Prostate gland (tissue), 2 donors: ENCODE results near the gene PPP1R13L. TPM values are rescaled to one million over a fixed set of nuclear protein-coding genes. Genes with fewer than 3 reads are reported as not detected.

ENCODE experiments used
- DNase-seq: peaks from one replicate; pipeline ENCODE4 v3.0.0-alpha.2; 2019; ENCODE audit warnings: low spot score
- H3K27ac ChIP-seq, 2 donors: fragments of 200-600 bp; sonication (generic); 2 replicates each; pipeline ENCODE4 v1.5.1; 2017 to 2019
- H3K27me3 ChIP-seq: fragments of 200-600 bp; sonication (generic); replicated peaks from 2 replicates; pipeline ENCODE4 v1.5.1; 2019; ENCODE audit not compliant: insufficient read depth
- H3K36me3 ChIP-seq, 2 donors: fragments of 200-600 bp; sonication (generic); 1 replicate in 1 of 2; 2 replicates in 1 of 2; pipeline versions ENCODE4 v1.5.1 to v1.8.1; 2017 to 2019
- H3K4me1 ChIP-seq: fragments of 200-600 bp; sonication (generic); replicated peaks from 2 replicates; pipeline ENCODE4 v1.5.1; 2019
- H3K4me3 ChIP-seq, 2 donors: fragments of 200-600 bp; sonication (generic); 2 replicates each; pipeline ENCODE4 v1.5.1; 2017 to 2019
- H3K9me3 ChIP-seq: fragments of 200-600 bp; sonication (generic); 2 replicates; pipeline ENCODE4 v1.5.1; 2017
- POLR2A ChIP-seq: fragments of 450-650 bp; IDR thresholded peaks from one replicate; pipeline ENCODE4 v1.6.1; 2016; ENCODE audit warnings: antibody characterized with exemption, mild to moderate bottlenecking
- POLR2AphosphoS5 ChIP-seq: sonication (generic); formaldehyde crosslinking; IDR thresholded peaks from one replicate; pipeline ENCODE4 v1.6.1; 2017; ENCODE audit warnings: antibody characterized with exemption
- WGBS: methylation state at CpG from one replicate; pipeline ENCODE4 v1.1.5; 2018; 5-methylcytosine and 5-hydroxymethylcytosine counted together
- intact Hi-C: fragments of 100-400 bp; cut with DNase I; formaldehyde crosslinking; loops from one replicate; pipeline ENCODE4 v1.14.2; 2022
- total RNA-seq, 2 donors: library from RNA; depleted of rRNA; stranded (reverse); fragments of >200 nt; gene quantifications; one replicate each; pipeline ENCODE4 v1.1.0, GENCODE V29; 2016
- TF ChIP-seq, protein P1 (sequence below), 4 experiments: fragments of 200-600 bp in 2 of 4; fragments of 450-650 bp in 2 of 4; sonication (generic) in 2 of 4; IDR thresholded peaks; 1 replicate in 3 of 4; 2 replicates in 1 of 4; pipeline ENCODE4 v1.5.1; 2016 to 2019; ENCODE audit warnings: antibody characterized with exemption in 4 of 4, mild to moderate bottlenecking in 2 of 4, moderate library complexity in 2 of 4

The PPP1R13L gene
- total RNA-seq, 2 donors from 2014 or later = 56.1 to 60.3 TPM

DNA sequence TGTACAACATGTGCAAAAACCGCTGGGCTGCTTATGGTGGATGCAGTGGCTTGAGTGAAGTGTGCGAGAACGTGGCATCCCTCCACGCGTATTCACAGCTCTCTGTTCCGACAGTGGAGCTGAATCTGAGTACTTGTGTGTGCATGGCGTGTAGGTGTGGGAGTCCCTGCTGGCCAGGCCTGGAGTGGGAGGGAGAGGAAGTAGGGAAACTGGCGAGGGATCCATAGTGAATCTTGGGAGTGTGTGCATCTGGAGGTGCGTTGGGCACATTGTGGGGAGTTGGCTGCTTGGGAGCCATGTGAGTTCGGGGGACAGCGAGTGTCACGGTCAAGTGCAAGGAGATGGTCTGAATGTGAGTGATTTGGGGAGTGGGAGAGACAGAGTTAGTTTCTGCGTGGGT, 62.0 kb downstream of the PPP1R13L start:
- H3K9me3 ChIP-seq = no peaks in the 10 kb centered on the region
- no peaks in the 10 kb centered on the region for H3K27me3 ChIP-seq
- H3K36me3 ChIP-seq = no peaks in the 10 kb centered on the region
- H3K27ac ChIP-seq = no peak overlapping the region
- intact Hi-C loops = no loop called here
- WGBS = 84% methylated on average over 13 of the region's 13 CpGs
- H3K4me3 ChIP-seq = no peak overlapping the region
- no peak for DNase-seq
- H3K4me1 ChIP-seq = no peaks in the 10 kb centered on the region
- TF ChIP-seq, protein P1, sequence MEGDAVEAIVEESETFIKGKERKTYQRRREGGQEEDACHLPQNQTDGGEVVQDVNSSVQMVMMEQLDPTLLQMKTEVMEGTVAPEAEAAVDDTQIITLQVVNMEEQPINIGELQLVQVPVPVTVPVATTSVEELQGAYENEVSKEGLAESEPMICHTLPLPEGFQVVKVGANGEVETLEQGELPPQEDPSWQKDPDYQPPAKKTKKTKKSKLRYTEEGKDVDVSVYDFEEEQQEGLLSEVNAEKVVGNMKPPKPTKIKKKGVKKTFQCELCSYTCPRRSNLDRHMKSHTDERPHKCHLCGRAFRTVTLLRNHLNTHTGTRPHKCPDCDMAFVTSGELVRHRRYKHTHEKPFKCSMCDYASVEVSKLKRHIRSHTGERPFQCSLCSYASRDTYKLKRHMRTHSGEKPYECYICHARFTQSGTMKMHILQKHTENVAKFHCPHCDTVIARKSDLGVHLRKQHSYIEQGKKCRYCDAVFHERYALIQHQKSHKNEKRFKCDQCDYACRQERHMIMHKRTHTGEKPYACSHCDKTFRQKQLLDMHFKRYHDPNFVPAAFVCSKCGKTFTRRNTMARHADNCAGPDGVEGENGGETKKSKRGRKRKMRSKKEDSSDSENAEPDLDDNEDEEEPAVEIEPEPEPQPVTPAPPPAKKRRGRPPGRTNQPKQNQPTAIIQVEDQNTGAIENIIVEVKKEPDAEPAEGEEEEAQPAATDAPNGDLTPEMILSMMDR (IDR thresholded peaks at IDR 0.05) = no peak
- TF ChIP-seq POLR2AphosphoS5 (no peak), POLR2A (no peak)

DNA sequence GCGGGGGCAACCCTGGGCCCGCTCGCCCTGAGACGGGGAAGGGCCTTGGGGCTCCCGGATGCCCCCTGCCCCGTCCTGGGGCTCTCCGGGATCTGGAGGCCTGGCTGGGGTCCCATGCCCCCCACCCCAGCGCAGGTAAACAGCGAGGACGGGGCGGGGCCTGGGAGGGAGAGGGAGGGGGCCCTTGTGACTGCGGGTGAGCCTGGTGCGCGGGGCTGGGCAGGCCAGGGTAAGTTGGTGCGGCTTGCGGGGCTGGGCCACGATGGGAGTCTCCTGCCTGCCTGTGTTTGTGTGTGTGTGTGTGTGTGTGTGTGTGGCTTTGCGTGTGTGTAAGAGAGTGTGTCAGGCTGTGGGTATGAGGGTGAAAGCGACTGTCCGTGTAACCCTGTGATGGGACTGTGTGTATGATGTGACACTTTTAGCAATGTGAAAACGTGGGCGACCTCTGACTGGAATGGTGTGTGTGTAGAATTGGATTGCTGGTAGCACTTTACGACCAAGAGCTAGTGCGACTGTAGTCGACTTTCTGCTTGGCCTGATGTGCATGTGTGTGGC, 63.9 kb downstream of the PPP1R13L start:
- intact Hi-C loops = no loop called here
- Histone ChIP-seq H3K9me3 (no peaks in the 10 kb centered on the region), H3K4me1 (no peaks in the 10 kb centered on the region), H3K36me3 (no peaks in the 10 kb centered on the region), H3K27me3 (no peaks in the 10 kb centered on the region), H3K27ac (peak overlapping the region in 1 of 2 donors; percentile 61), H3K4me3 (peak overlapping the region; percentile 31 to 47)
- DNase-seq = peak; percentile 16
- TF ChIP-seq POLR2A = no peak
- TF ChIP-seq POLR2AphosphoS5 = no peak
- TF ChIP-seq, protein P1 (IDR thresholded peaks at IDR 0.05) = no peak
- WGBS = 4% methylated on average over 24 of the region's 25 CpGs

DNA sequence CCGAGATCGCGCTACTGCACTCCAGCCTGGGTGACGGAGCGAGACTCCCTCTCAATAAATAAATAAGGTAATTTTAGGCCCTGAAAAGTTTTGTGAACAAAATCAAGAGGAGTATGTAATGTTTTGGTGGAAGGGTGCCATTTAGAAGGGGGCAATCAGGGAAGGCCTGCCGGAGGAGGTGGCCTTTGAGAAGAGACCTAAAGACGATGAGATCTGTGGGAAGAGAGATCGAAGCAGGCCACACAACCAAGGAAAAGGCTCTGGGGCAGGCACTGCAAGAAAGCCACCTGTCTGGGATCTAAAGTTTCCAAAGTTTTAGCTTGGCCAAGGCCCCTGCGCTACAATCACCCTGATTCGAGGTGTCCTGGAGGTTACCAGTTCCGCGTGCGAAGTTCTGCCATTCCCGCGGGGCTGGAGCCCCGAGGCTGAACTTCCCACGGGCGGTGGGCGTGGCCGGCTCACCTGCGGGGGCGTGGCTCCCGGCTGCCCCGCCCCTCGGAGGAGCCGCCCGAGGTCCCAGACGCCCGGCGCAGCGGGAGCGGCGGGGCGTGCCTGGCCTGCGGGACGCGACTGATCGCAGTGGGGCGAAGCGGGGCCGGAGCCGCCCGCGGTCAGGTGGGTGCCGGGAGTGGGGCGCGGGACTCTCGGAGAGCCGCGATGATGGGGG, 64.5 kb downstream of the PPP1R13L start, which contains the start of gene KLC3:
Gene KLC3, plus strand, starts transcription at position 519 of the 667 bp plus-strand sequence. CDS start 4,792 bp downstream, outside the sequence.
- no peaks in the 10 kb centered on the region for H3K9me3 ChIP-seq
- WGBS = 18% methylated on average over 25 of the region's 50 CpGs
- H3K36me3 ChIP-seq = no peaks in the 10 kb centered on the region
- H3K27me3 ChIP-seq = no peaks in the 10 kb centered on the region
- H3K4me1 ChIP-seq = no peaks in the 10 kb centered on the region
- DNase-seq = peak; percentile 38
- TF ChIP-seq, protein P1 (IDR thresholded peaks at IDR 0.05) = no peak
- TF ChIP-seq POLR2A (peak; percentile 76), POLR2AphosphoS5 (no peak)
- peak within 1 kb of the TSS; percentile 31 to 47 for H3K4me3 ChIP-seq
- H3K27ac ChIP-seq = peak within 1 kb of the TSS in 1 of 2 donors; percentile 61
- intact Hi-C loops = no loop called here

DNA sequence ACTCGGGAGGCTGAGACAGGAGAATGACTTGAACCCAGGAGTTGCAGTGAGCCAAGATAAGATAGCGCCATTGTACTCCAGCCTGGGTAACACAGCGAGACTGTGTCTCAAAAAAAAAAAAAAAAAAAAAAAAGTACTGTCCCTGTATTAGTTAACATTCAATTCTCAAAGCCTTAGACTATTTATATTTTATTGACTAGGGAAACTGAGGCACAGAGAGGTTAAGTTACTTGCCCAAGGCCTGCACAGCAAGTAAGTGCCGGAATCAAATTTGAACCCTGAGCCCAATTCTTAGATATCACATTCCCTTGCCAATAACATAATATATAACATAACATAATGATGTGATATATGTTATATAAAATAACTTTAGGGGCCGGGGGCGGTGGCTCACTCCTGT, 65.2 kb downstream of the PPP1R13L start:
- no peaks in the 10 kb centered on the region for H3K27me3 ChIP-seq
- no peak for DNase-seq
- WGBS = 86% methylated on average over 6 of the region's 6 CpGs
- TF ChIP-seq, protein P1 (IDR thresholded peaks at IDR 0.05) = no peak
- TF ChIP-seq POLR2AphosphoS5 (no peak), POLR2A (no peak)
- H3K4me1 ChIP-seq = no peaks in the 10 kb centered on the region
- no peak overlapping the region for H3K27ac ChIP-seq
- no peaks in the 10 kb centered on the region for H3K9me3 ChIP-seq
- no peak overlapping the region for H3K4me3 ChIP-seq
- no peaks in the 10 kb centered on the region for H3K36me3 ChIP-seq
- intact Hi-C loops = no loop called here
